ENCODE results near the gene F2RL3.

GRCh38 chr19:16920816-16921529 lies 32.2 kb downstream of the F2RL3 start:
- TF ChIP-seq, protein P1, sequence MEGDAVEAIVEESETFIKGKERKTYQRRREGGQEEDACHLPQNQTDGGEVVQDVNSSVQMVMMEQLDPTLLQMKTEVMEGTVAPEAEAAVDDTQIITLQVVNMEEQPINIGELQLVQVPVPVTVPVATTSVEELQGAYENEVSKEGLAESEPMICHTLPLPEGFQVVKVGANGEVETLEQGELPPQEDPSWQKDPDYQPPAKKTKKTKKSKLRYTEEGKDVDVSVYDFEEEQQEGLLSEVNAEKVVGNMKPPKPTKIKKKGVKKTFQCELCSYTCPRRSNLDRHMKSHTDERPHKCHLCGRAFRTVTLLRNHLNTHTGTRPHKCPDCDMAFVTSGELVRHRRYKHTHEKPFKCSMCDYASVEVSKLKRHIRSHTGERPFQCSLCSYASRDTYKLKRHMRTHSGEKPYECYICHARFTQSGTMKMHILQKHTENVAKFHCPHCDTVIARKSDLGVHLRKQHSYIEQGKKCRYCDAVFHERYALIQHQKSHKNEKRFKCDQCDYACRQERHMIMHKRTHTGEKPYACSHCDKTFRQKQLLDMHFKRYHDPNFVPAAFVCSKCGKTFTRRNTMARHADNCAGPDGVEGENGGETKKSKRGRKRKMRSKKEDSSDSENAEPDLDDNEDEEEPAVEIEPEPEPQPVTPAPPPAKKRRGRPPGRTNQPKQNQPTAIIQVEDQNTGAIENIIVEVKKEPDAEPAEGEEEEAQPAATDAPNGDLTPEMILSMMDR (IDR thresholded peaks at IDR 0.05) = no peak
- no peak for TF ChIP-seq POLR2A (IDR thresholded peaks at IDR 0.05)

Data from tibial nerve (tissue), 3 donors.